Astrocyte of the cerebellum (primary cell): Measurements from ENCODE around the gene FSHR.

Experiments used
- DNase-seq: peaks from one replicate; pipeline ENCODE4 v3.0.0-alpha.2; 2011; ENCODE audit warnings: low read depth
- H3K4me3 ChIP-seq: 2 replicates; pipeline ENCODE4 v1.5.1; 2011; ENCODE audit warnings: mild to moderate bottlenecking, low read depth, low read length, moderate library complexity
- in situ Hi-C: cut with HindIII; loops from 2 replicates; pipeline ENCODE4 v1.10.0; 2017; ENCODE audit warnings: low sequenced_read_pairs
- TF ChIP-seq, protein P1 (sequence below): IDR thresholded peaks from 2 replicates; pipeline ENCODE4 v1.5.1; 2012; ENCODE audit warnings: low read length, low read depth, moderate library complexity, mild to moderate bottlenecking; ENCODE audit errors: missing control alignments

FSHR gene, protein sequence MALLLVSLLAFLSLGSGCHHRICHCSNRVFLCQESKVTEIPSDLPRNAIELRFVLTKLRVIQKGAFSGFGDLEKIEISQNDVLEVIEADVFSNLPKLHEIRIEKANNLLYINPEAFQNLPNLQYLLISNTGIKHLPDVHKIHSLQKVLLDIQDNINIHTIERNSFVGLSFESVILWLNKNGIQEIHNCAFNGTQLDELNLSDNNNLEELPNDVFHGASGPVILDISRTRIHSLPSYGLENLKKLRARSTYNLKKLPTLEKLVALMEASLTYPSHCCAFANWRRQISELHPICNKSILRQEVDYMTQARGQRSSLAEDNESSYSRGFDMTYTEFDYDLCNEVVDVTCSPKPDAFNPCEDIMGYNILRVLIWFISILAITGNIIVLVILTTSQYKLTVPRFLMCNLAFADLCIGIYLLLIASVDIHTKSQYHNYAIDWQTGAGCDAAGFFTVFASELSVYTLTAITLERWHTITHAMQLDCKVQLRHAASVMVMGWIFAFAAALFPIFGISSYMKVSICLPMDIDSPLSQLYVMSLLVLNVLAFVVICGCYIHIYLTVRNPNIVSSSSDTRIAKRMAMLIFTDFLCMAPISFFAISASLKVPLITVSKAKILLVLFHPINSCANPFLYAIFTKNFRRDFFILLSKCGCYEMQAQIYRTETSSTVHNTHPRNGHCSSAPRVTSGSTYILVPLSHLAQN

DNA sequence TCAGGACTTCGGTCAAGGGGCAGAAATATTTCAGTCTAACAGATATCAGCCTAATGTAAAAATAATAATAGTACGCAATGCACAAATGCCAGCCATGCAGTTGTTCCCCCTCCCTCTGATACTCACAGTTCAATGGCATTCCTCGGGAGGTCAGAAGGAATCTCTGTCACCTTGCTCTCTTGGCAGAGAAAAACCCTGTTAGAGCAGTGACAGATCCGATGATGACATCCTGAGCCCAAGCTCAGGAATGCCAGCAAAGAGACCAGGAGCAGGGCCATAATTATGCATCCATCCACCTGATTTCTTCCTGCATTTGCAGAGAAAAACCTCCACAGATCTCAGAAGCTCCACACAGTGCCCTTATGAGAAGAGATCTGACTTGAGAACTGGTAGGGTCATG, at the start of gene FSHR:
Gene FSHR (minus strand): TSS at position 376 of the 400 bp plus-strand sequence. CDS start 98 bp downstream, at position 278.
- no peak for DNase-seq
- in situ Hi-C loops: no loop called here
- no peak within 1 kb of the TSS for H3K4me3 ChIP-seq
- TF ChIP-seq, protein P1, sequence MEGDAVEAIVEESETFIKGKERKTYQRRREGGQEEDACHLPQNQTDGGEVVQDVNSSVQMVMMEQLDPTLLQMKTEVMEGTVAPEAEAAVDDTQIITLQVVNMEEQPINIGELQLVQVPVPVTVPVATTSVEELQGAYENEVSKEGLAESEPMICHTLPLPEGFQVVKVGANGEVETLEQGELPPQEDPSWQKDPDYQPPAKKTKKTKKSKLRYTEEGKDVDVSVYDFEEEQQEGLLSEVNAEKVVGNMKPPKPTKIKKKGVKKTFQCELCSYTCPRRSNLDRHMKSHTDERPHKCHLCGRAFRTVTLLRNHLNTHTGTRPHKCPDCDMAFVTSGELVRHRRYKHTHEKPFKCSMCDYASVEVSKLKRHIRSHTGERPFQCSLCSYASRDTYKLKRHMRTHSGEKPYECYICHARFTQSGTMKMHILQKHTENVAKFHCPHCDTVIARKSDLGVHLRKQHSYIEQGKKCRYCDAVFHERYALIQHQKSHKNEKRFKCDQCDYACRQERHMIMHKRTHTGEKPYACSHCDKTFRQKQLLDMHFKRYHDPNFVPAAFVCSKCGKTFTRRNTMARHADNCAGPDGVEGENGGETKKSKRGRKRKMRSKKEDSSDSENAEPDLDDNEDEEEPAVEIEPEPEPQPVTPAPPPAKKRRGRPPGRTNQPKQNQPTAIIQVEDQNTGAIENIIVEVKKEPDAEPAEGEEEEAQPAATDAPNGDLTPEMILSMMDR: no peak

DNA sequence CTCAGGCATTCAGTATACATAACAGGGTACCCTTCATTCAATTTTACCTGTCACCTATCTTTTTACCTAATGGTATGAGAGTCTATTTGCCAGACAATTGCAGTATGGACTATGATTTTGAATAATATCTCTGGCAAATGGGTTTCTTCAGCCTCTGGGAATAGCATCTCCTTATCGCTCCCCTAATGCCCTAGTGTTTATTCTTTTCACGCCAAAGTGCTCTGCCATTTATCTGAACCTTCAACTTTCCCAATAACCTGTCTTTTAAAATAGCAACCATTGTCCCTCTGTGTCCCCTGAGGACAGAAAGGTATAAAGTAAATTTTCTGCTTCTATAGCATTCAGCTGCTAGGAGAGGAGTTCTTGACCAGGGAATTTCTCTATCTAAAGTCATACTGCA, 45.0 kb upstream of the FSHR start:
- TF ChIP-seq, protein P1: no peak
- no peak for DNase-seq
- in situ Hi-C loops: no loop called here
- no peak overlapping the region for H3K4me3 ChIP-seq

DNA sequence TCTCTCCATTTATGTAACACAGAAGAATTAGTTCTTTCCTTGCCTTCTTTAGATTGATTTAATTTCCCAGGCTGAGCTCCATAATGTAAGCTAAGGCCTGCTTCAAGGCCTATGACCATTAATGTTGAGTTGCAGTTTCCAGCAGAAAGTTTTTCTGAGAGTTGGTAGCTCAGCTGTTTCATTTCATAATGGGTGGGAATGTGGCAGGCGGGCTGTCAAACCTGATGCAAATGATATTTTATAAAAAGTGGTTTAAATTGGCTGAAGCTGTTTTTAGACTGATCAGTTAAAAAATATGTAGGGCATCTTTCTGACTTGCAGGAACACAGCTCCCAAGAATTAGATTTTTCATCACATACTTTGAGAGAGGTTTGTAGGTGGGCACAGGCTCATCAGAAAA, 40.4 kb upstream of the FSHR start:
- TF ChIP-seq, protein P1: no peak
- in situ Hi-C loops: no loop called here
- no peak for DNase-seq

DNA sequence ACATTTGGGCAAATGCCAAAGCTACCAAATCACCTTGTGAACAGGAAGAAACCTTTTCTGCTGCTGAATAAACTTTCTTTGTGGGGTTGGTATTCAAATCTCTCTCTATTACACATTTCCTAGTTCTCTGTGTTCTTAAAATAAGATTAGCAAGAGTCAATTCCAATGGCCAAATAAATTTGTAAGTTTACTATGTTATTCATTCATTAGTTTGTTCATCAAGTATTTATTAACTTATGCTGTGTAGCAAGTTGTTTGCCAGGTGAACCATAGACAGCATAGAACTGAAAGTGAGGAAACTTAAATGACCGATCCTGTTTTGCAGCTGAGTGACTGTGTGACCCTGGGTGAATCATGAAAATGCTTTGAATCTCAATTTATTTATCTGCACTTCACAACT, 37.7 kb upstream of the FSHR start:
- TF ChIP-seq, protein P1: no peak
- no peak for DNase-seq
- no peak overlapping the region for H3K4me3 ChIP-seq
- in situ Hi-C loops: no loop called here

More for the DNA sequence above, 40.4 kb upstream of the FSHR start:
- no peak overlapping the region for H3K4me3 ChIP-seq

DNA sequence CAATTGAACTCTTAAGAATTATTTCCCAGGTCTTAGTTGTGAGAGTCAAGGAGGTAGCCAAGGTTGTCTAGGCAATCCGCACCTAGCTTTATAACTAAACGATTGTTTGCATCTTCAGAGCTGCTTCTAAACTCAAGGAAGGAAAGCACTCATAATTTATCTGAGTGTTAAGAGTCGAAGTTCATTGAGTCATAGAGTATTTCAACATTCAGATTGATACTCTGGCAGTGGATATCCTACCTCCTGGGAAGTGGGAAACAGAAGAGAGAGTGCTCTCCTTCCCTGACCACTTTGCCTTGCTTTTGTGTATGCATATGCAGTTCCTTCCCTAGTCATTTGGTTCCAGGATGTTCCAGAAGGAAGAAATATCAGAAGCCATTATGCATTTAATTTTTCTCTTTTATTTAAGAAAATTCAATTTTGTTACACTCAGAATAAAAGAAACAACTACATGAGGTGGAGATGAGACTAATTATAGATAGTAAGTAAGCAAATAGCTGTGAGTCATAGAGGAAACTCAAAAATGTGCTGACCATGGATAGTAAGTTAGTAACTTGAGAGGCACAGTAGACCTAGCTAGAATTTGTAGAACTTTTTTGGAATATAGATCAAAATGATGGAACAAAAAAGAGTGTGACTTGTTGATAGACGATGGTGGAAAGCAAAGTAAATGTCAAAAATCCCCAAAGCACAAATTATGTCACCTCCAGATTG, 35.4 kb upstream of the FSHR start:
- no peak for DNase-seq
- TF ChIP-seq, protein P1: no peak
- in situ Hi-C loops: no loop called here
- no peak overlapping the region for H3K4me3 ChIP-seq

DNA sequence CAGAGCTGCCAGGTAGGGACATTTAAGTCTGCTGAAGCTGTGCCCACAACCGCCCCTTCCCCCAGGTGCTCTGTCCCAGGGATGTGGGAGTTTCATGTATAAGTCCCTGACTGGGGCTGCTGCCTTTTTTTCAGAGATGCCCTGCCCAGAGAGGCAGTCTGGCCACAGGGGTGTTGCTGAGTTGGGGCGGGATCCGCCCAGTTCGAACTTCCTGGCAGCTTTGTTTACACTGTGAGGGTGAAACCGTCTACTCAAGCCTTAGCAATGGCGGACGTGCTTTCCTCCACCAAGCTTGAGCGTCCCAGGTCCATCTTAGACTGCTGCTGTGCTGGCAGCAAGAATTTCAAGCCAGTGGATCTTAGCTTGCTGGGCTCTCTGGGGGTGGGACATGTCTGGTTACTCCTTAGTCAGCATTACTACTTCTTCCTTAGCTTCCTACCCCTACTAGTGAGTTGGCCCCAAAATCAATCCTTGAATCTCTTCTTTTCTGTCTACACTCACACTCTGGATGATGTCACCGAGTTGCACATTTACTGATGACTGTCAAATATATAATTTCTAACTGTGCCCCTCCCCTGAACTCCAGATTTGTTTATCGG, 31.8 kb upstream of the FSHR start:
- in situ Hi-C loops: no loop called here
- TF ChIP-seq, protein P1: no peak
- H3K4me3 ChIP-seq: no peak overlapping the region
- no peak for DNase-seq
